ENCODE measurements around the gene ALAS1.

Gene ALAS1

DNA sequence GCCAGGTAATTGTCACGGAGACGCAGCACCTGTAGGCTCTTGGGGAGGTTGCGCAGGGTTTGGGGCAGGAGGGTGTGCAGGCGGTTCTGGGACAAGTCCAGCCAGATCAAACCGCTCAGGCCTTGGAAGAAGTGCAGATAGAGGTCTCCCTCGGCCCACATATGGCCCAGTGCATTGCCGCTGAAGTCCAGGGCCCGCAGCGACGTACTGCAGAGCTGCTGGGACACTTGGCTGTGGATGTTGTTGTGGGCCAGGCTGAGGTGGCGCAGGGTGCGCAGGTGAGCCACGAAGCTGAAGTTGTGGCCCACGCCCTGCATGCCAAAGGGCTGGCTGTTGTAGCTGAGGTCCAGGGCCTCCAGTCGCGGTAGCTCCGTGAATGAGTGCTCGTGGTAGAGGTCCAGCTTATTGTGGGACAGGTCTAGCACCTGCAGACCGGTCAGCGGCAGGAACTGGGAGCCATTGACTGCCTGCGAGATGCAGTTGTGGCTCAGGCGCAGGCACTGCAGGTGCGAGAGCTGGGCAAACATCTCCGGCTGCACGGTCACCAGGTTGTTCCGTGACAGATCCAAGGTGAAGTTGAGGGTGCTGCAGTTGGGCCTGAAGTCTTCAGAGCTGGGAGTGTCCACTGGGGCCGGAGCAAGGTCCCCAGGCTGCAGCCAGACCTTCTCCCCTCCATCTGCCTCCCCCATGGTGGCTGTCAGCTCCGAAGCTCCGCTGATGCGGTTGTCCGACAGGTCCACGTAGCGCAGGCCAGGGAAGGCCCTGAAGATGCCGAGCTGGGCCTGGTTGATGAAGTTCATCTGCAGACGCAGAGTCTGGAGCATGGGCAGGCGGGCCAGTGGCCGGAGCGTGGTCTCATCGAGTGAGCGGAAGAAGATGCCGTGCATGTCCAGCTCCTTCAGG lies 24.6 kb downstream of the ALAS1 start:
- no peak for DNase-seq

DNA sequence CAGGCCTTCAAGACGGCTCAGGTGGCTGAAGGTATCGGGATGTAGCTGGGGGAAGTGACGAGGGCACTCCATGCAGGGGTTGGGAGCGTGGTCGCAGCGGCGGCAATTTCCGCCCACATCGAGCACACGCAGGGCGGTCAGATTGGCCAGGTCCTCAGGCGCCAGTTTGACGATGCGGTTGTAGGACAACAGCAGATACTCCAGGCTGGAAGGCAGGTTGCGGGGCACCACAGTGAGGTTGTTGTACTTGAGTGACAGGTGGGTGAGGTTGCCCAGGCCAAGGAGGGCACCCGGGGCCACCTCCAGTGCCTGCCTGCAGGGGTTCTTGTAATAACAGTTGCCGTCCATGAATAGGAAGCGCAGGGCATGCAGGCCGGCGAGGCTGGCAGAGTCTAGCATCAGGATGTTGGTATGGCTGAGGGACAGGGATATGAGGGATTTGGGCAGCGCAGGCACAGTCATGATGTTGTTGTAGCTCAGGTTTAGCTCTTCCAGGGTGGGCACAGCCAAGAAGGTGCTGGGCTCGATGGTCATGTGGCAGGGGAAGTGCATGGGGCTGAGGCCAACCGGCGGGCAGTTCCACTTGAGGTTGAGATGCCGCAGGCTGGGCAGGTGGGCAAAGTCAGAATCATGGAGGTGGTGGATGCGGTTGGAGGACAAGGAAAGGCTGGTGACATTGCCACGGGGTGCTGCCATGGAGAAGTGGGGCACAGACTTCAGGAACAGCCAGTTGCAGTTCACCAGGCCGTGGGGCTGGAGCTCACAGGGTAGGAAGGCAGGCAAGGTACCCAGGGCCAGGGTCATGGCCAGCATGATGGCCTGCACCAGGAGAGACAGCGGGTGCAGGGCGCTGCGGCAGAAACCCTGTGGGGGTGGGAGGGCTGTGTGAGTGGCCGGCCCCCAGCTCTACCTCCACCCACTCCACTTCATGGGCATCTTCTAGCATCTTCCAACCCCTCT lies 25.8 kb downstream of the ALAS1 start:
- DNase-seq, result no peak

DNA sequence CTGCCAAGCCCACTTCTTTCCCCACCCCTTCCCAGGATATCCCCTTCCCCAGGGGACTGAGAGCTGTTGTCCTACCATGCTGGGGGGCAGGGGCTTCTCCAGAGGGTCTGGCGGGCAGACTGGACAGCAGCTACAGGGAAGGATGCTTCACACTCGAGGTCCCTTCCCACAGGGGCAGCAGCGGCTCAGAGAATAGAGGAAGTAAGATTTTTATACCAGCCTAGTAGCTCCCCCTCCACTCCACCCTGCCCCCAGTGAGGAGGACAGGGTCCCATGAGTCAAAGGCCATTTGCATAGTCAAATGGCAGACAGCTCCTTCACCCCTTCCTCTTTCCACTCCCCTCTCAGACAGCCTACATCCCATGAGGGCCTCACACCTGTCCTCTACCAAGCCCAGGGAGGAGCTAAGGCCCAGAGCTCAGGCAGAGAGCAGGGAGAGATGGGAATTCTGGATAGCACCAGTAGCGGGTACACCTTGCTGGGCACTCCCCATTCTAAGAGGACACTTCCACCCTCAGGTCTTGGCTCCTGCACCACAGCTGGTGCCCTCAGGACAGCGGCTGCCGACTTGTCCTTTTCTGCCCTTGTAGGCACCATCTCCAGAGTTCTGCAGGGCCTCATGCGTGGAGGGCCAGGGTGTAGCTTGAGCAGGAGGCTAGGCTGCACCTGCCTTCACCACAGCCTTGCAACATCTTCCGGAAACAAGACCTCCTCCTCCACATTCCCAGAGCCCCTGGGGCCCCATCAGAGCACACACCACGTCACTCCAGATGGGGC lies 27.7 kb downstream of the ALAS1 start, which contains the start of gene TLR9:
TSS of gene TLR9 (minus strand) at position 194 of the 777 bp plus-strand sequence. CDS start at position 78, 116 bp downstream.
- no peak for DNase-seq

DNA sequence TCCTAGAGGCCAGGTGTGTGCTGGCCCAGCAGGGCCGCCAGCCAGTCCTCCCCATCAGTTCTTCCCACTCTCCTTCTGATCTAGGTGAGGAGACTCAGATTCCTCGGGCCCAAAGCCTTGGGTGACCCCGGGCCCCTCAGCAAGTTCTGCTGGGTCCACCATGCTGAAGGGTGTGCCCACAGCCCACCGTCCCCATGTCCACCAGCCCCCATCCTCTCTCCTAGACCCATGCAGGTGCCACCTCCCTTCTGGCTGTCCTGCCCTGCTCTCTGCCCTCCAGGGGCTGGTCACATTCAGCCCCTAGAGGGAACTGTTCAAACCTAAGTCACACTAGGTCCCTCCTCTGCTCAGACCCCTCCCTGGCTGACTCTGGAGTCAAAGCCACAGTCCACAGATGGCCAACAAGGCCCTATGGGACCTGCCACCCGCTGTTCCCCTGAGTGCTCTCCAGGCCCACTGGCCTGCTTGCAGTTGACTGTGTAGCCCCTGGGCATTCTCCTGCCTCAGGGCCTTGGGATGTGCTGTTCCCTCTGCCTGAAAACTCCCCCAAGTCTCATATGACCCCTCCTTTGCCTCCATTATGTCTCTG lies 28.4 kb downstream of the ALAS1 start:
- no peak for DNase-seq

DNA sequence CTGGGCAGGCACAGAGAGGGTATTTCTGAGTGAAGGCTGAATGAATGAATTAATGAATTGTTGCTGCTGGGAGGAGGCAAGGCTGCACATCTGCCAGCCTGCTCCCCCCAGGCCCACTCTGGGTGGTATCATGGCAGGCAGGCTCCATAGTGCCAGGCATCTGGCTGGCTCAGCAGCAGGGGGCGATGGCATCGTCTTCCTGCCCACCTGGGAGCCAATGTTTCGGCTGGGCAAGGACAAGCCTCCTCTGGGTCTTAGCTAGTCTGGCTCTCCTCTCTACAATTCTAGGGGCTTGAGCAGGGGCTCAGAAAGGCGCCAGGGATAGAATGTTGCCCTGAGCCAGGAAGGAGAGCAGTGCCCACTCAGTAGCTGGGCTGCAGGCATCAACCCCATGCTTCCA lies 29.2 kb downstream of the ALAS1 start:
- no peak for DNase-seq

DNA sequence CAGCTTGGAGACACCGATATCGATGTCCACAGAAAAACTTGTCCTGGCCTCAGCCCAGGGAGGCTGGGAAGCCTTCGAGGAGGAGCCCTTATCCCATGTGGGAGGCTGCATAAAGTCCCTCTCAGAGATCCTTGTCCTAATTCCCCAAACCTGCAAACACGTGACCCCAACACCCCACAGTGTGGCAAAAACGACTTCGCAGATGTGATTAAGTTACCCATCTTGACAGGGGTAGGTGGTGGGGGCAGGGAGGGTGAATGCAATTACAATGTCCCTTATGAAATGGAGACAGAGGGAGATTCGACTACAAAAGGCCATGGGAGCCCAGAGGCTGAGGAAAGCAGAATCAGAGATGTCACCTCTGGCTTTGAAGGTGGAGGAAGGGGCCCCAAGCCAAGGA lies 29.8 kb downstream of the ALAS1 start:
- no peak for DNase-seq

DNA sequence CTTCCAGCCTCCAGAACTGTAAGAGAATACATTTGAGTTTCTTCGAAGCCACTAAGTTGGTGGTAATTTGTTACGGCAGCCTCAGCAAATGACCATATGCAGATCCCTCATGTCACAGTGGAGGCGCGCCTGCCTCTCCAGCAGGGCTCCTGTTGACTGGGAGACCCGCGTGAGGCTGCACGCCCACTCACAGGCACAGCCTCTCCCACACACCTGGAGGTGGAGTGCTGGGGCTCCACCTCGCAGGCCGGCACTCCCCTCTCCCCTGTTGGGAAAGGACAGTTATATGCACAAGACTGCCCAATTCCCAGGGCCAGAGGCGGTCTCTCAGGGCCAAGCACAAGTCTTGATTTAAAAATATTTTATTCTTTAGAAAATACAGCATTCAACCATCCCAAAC lies 30.3 kb downstream of the ALAS1 start:
- no peak for DNase-seq

GRCh38 chr3:52228751-52229291 lies 30.9 kb downstream of the ALAS1 start:
- no peak for DNase-seq

DNA sequence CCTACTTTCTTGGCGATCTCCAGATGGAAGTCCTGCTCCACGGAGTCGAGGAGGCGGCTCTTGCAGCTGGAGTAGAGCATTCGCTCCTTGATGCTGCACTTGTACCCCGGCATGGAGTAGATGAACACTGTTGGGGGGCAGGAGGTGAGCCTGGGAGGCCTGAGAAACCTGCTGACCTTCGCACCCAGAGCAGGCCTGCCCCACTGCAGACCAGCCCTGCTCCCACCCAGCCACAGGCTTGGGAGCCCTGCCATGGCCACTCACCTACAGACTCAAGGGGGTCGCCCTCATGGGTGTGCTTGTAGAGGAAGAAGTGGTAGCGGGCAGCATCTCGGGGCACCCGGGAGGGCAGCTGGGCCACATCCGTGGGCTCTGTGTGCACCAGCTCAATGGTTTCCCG lies 31.7 kb downstream of the ALAS1 start:
- no peak for DNase-seq

DNA sequence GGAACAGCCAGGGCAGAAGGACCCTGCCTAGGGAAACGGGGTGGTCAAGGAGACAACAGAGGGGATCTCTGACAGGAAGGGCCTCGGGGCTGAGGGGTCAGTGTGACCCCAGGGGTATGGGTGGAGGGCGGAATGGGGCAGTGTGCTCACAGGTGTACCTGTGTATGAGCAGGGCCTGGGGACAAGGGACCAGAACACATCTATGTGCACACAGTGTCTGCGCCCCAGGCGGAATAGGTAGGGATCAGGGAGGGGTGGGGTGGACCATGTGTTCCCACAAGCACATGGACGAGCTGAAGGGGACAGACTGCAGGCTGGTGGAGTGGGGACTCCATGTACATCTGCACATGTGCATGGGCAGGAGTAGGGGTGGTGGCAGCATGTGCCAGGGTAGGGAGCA lies 32.5 kb downstream of the ALAS1 start:
- DNase-seq, result no peak

- DNase-seq, result no peak
Measured at GRCh38 chr3:52230889-52231499, 33.0 kb downstream of the ALAS1 start.

DNA sequence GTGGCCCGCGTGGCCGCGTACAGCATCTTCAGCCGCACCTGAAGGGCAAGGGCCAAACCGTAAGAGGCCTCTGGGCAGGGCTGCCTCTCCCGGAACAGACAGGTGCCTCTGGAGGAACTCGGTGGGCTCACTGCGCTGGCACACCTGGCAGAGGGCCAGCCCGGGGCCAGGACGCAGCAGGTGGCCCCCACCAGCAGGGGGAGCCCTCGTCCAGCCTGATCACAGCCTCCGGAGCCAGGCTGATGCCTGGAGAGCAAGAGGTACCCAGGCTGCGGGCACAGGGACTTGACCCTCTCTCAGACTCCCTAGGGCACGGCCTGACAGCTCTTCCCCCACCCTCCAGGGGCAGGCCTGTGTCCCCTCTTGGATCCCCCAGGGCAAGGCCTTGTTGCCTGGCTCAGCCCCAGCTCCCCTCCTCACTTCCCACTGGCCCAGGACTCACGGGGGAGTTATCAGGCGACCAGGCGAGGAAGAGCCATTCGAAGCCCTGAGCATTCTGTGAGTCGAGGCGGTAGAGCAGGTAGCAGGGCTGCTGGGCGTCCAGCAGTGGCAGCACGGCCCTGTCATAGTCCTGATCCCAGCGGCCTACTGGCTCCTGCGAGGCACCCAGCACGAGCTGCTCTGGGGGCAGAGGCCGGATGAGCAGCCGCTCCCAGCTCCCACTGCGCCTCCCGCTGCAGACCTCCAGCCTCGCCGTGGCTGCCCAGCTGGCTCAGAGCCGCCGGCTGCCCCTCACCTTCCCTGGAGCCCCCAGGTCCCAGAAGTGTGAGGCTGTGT lies 33.7 kb downstream of the ALAS1 start:
- peak in 1 of 2 experiments; percentile 28 for DNase-seq

DNA sequence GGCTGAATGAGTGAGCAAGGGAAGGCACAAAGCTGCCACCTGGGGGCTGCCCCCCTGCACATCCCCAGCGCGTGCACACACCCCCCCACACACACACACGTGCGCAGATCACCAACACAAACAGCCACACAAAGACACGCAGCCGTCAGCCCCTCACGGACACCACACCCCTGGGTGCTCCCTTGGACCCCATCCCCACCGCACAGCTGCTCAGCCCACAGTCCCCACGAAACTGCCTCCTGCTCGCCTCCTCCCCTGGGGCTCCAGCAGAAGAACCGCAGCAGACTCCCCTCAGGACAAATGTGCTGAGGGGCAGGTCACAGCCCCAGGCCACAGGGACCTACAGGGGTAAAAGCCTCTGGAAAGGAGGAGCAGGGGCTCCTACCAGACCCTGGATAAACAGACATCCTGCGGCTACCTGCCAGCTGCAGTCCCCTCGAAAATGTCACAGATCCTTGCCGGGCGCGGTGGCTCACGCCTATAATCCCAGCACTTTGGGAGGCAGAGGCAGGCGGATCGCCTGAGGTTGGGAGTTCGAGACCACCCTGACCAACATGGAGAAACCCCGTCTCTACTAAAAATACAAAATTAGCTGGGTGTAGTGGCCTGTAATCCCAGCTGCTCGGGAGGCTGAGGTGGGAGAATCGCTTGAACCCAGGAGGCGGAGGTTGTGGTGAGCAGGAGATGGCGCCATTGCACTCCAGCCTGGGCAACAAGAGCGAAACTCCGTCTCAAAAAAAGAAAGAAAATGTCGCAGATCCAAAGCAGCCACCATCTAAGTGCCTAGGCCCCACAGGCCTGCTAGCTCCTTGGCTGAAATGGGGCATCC lies 34.5 kb downstream of the ALAS1 start:
- DNase-seq, result no peak

DNA sequence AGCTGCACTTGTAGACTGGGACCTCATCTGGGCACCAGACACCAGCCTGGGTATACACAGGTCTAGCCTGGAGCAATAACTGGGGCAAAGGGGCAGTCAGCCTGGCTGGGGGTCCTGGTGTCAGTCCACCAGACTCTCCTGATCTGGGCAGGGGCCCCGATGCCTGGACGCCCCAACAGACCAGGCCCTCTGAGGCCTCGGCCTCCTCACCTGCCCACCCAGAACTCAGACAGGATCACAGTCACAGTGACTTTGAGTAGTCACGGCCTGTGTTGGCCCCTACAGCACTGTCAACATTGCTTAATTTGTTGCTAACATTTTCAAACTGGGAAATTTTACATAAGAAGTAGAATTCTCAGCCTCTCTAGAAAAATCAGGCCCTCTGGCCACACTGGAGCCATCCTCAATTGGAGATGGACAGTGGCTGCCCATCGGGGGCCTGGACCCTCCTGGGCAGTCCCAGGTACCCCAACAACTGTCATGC lies 35.2 kb downstream of the ALAS1 start:
- no peak for DNase-seq

- no peak for DNase-seq
Measured at GRCh38 chr3:52233968-52234367, 36.0 kb downstream of the ALAS1 start.

DNA sequence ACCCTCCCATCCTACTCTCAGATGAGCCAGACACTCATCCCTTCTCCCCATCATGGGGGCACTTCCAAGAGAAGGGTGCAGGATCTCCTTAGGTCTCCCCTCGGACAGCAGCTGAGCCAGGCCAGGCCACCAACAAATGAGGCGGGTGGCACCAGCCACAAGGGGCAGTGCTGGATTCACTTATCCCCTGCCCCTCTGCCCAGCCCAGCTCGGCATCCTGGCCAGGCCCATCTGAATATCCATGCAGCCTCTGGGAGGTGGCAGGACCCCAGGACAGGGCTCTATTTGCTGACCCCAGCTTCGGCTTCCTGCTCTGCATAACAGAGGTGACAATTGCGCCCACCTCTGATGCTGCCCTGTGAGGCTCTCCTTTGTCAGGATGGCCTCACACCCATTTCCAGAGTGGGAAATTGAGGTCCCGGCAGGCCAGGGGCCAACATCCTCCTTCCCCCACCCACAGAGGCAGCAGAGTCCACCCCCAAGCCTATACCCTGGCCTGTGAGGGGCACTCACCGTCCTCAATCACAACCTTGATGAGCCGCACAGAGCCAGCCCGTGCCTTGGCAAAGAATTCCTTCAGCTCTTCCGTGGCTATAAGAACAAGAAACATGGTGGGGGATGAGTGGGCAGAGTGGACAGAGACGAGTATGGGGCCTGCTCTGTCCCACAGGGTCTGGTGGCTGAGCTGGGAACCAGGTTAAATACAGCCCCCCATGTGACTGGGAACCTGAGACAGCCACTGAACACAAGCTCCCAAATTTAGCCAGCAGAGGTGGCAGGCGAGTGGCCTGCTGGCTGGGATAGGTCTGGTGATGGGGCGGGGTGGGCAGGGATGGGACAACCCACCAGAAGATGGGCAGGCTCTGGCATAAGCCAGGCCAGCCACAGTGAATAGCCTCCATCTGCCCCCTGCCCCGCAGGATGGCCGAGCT lies 36.8 kb downstream of the ALAS1 start:
- no peak for DNase-seq

GRCh38 chr3:52236424-52236886 lies 38.5 kb downstream of the ALAS1 start:
- DNase-seq, result no peak

- DNase-seq, result no peak
Measured at GRCh38 chr3:52237006-52237656, 39.2 kb downstream of the ALAS1 start.
